OCI-LY1 (cell line): ENCODE data around the gene C13orf42.

Experiments
- H2AFZ ChIP-seq: fragments of 200-600 bp; sonication (generic), shearing (Covaris generic); 2 replicates; pipeline ENCODE4 v1.6.0; 2014; ENCODE audit warnings: antibody characterized with exemption, mild to moderate bottlenecking, low read length
- H3F3A ChIP-seq: fragments of 200-600 bp; sonication (generic), shearing (Covaris generic); 2 replicates; pipeline ENCODE4 v1.6.0; 2014; ENCODE audit warnings: mild to moderate bottlenecking, antibody characterized with exemption, low read length, moderate library complexity; ENCODE audit not compliant: insufficient read depth
- H3K27ac ChIP-seq: fragments of 200-600 bp; sonication (generic); 2 replicates; pipeline ENCODE4 v1.5.1; 2014; ENCODE audit warnings: low read length, mixed run types, mild to moderate bottlenecking, low read depth; ENCODE audit not compliant: poor library complexity, severe bottlenecking
- H3K27me3 ChIP-seq: fragments of 200-600 bp; sonication (generic); 2 replicates; pipeline ENCODE4 v1.6.0; 2014; ENCODE audit warnings: antibody characterized with exemption, mild to moderate bottlenecking, low read length, moderate library complexity; ENCODE audit not compliant: insufficient read depth
- H3K36me3 ChIP-seq: fragments of 200-600 bp; sonication (generic); 2 replicates; pipeline ENCODE4 v1.6.1; 2014; ENCODE audit warnings: mild to moderate bottlenecking, antibody characterized with exemption, low read length, moderate library complexity, mixed read lengths; ENCODE audit not compliant: insufficient read depth
- H3K4me1 ChIP-seq: fragments of 200-600 bp; sonication (generic); 2 replicates; pipeline ENCODE4 v1.5.1; 2014; ENCODE audit warnings: mild to moderate bottlenecking, low read length, moderate library complexity; ENCODE audit not compliant: insufficient read depth, severe bottlenecking
- H3K4me2 ChIP-seq: fragments of 200-600 bp; sonication (generic), shearing (Covaris generic); 2 replicates; pipeline ENCODE4 v1.6.1; 2014; ENCODE audit warnings: low read length
- H3K4me3 ChIP-seq: fragments of 200-600 bp; sonication (generic); 2 replicates; pipeline ENCODE4 v1.5.1; 2014; ENCODE audit warnings: low read length, low read depth, mild to moderate bottlenecking, mixed read lengths; ENCODE audit not compliant: poor library complexity, severe bottlenecking
- H3K79me2 ChIP-seq: fragments of 200-600 bp; shearing (Covaris generic); 2 replicates; pipeline ENCODE4 v1.6.1; 2016; ENCODE audit warnings: mixed run types, low read length, mixed read lengths; ENCODE audit not compliant: insufficient read depth
- H3K9ac ChIP-seq: fragments of 200-600 bp; sonication (generic), shearing (Covaris generic); 2 replicates; pipeline ENCODE4 v1.6.1; 2014; ENCODE audit warnings: mild to moderate bottlenecking, low read length, mixed read lengths
- H3K9me2 ChIP-seq: fragments of 200-600 bp; sonication (generic), shearing (Covaris generic); 2 replicates; pipeline ENCODE4 v1.6.1; 2014; ENCODE audit warnings: low read depth, mild to moderate bottlenecking, low read length, mixed read lengths
- H3K9me3 ChIP-seq: fragments of 200-600 bp; shearing (Covaris generic); 2 replicates; pipeline ENCODE4 v1.6.1; 2014; ENCODE audit warnings: low read length, mixed read lengths
- H4K20me1 ChIP-seq: fragments of 200-600 bp; sonication (generic), shearing (Covaris generic); 2 replicates; pipeline ENCODE4 v1.6.0; 2016; ENCODE audit warnings: mild to moderate bottlenecking, low read length; ENCODE audit not compliant: insufficient read depth
- CTCF ChIP-seq: fragments of 200-600 bp; sonication (generic), shearing (Covaris generic); IDR thresholded peaks from 2 replicates; pipeline ENCODE4 v1.5.1; 2017; ENCODE audit warnings: mild to moderate bottlenecking, antibody characterized with exemption, low read length, moderate library complexity, mixed read lengths
- EZH2 ChIP-seq: fragments of 200-600 bp; sonication (generic), shearing (Covaris generic); IDR thresholded peaks from 2 replicates; pipeline ENCODE4 v1.8.0; 2017; ENCODE audit warnings: borderline replicate concordance, mixed run types, mild to moderate bottlenecking, antibody characterized with exemption, low read length, moderate library complexity, mixed read lengths

The C13orf42 gene

GRCh38 chr13:51041710-51042109, 69.4 kb downstream of the C13orf42 start:
- Histone ChIP-seq H3K9me2 (no peaks in the 10 kb centered on the region), H3K27ac (no peak overlapping the region), H4K20me1 (no peaks in the 10 kb centered on the region), H3K4me1 (no peaks in the 10 kb centered on the region), H2AFZ (no peak overlapping the region), H3K4me2 (no peak overlapping the region), H3K27me3 (no peaks in the 10 kb centered on the region), H3K36me3 (no peaks in the 10 kb centered on the region), H3K9me3 (no peaks in the 10 kb centered on the region), H3K79me2 (no peaks in the 10 kb centered on the region), H3F3A (no peaks in the 10 kb centered on the region), H3K4me3 (no peak overlapping the region), H3K9ac (no peak overlapping the region)
- TF ChIP-seq CTCF (no peak), EZH2 (no peak)

GRCh38 chr13:51041126-51041525, 69.9 kb downstream of the C13orf42 start:
- Histone ChIP-seq H3K27ac (no peak overlapping the region), H3F3A (no peaks in the 10 kb centered on the region), H3K9ac (no peak overlapping the region), H4K20me1 (no peaks in the 10 kb centered on the region), H3K4me3 (no peak overlapping the region), H3K9me3 (no peaks in the 10 kb centered on the region), H3K36me3 (no peaks in the 10 kb centered on the region), H3K4me2 (no peak overlapping the region), H3K9me2 (no peaks in the 10 kb centered on the region), H3K27me3 (no peaks in the 10 kb centered on the region), H3K4me1 (no peaks in the 10 kb centered on the region), H2AFZ (no peak overlapping the region), H3K79me2 (no peaks in the 10 kb centered on the region)
- no peak for TF ChIP-seq EZH2

GRCh38 chr13:51040431-51040830, 70.6 kb downstream of the C13orf42 start:
- no peaks in the 10 kb centered on the region for H3K27me3 ChIP-seq
- TF ChIP-seq EZH2 (no peak), CTCF (no peak)
- no peaks in the 10 kb centered on the region for H3F3A ChIP-seq
- no peaks in the 10 kb centered on the region for H3K79me2 ChIP-seq
- H3K4me1 ChIP-seq, result no peaks in the 10 kb centered on the region
- H3K4me2 ChIP-seq, result no peak overlapping the region
- no peaks in the 10 kb centered on the region for H3K9me2 ChIP-seq
- no peak overlapping the region for H3K27ac ChIP-seq
- no peak overlapping the region for H3K4me3 ChIP-seq
- H3K9me3 ChIP-seq, result no peaks in the 10 kb centered on the region
- no peaks in the 10 kb centered on the region for H3K36me3 ChIP-seq
- H3K9ac ChIP-seq, result no peak overlapping the region
- no peak overlapping the region for H2AFZ ChIP-seq
- no peaks in the 10 kb centered on the region for H4K20me1 ChIP-seq

- Histone ChIP-seq H2AFZ (no peak overlapping the region), H3K36me3 (no peaks in the 10 kb centered on the region), H3K4me3 (no peak overlapping the region), H3K9ac (no peak overlapping the region), H3K9me3 (no peaks in the 10 kb centered on the region), H3F3A (no peaks in the 10 kb centered on the region), H3K4me2 (no peak overlapping the region), H3K27ac (no peak overlapping the region), H3K27me3 (no peaks in the 10 kb centered on the region), H3K4me1 (no peaks in the 10 kb centered on the region), H4K20me1 (no peaks in the 10 kb centered on the region), H3K9me2 (no peaks in the 10 kb centered on the region), H3K79me2 (no peaks in the 10 kb centered on the region)
- no peak for TF ChIP-seq CTCF
- TF ChIP-seq EZH2, result no peak
Measured at GRCh38 chr13:51036418-51036817, 74.7 kb downstream of the C13orf42 start.
